GM13977 (cell line): ENCODE measurements around the gene NLRP3.

ENCODE experiments used
- DNase-seq: peaks from one replicate; pipeline ENCODE4 v3.0.0; 2012; ENCODE audit warnings: low spot score
- CTCF ChIP-seq: IDR thresholded peaks from 2 replicates; pipeline ENCODE4 v1.5.1; 2012; ENCODE audit warnings: mild to moderate bottlenecking, control low read depth; ENCODE audit not compliant: insufficient read depth; ENCODE audit errors: extremely low read depth, missing control alignments
- in situ Hi-C: fragments of 300-500 bp; cut with MboI; formaldehyde crosslinking; loops from one replicate; pipeline ENCODE4 v1.12.0; 2022; ENCODE audit warnings: low sequenced_read_pairs, low pct_unique_long_range_greater_than_20kb, mixed read lengths, inconsistent platforms; ENCODE audit not compliant: unreplicated experiment

NLRP3 gene

GRCh38 chr1:247421074-247421473 is 5.1 kb downstream of the NLRP3 start:
- no peak for TF ChIP-seq CTCF
- no peak for DNase-seq
- in situ Hi-C loops: no loop called here

GRCh38 chr1:247429496-247429895 is 13.5 kb downstream of the NLRP3 start:
- DNase-seq: no peak
- in situ Hi-C loops: no loop called here
- no peak for TF ChIP-seq CTCF

GRCh38 chr1:247430434-247430833 is 14.5 kb downstream of the NLRP3 start:
- no peak for DNase-seq
- no peak for TF ChIP-seq CTCF
- in situ Hi-C loops: no loop called here

- no peak for DNase-seq
- no peak for TF ChIP-seq CTCF
- in situ Hi-C loops: no loop called here
These were observed 15.7 kb downstream of the NLRP3 start for GRCh38 chr1:247431643-247432042.

- TF ChIP-seq CTCF: no peak
- no peak for DNase-seq
- in situ Hi-C loops: no loop called here
These were observed 18.0 kb downstream of the NLRP3 start for GRCh38 chr1:247434005-247434404.

GRCh38 chr1:247435030-247435758 is 19.2 kb downstream of the NLRP3 start:
- DNase-seq: no peak
- in situ Hi-C loops: no loop called here
- TF ChIP-seq CTCF: no peak
